NCI-H2196 treated with DMSO at 0.1 percent for 48 hours (cell line): ENCODE data around the gene PTCH1.

Source experiments
- DNase-seq: peaks from one replicate; lab custom pipeline; 2025; ENCODE audit not compliant: unreplicated experiment; lab: John Stamatoyannopoulos, UW

PTCH1 gene

GRCh38 chr9:95441081-95441480 is 75.7 kb downstream of the PTCH1 start:
- DNase-seq: no peak

DNA sequence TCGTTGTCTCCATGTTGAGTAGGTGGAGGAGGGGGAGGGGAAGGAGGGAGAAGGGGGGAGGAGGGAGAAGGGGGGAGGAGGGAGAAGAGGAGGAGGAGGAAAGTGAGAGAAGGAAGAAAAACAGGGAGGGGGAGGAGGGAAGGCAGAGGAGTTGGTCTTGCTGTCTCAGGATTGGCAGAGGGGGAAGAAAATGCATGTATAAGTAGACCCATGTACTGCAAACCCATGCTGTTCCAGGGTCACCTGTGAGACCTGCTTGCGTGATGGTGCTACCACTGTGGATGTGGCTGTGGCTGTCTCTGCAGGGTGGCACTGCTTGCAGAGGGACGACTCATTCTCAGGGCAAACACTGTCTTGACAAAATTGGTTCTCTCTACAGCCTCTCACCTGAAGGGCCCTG is 76.3 kb downstream of the PTCH1 start:
- no peak for DNase-seq

- no peak for DNase-seq
Measured at GRCh38 chr9:95438561-95439357, 78.0 kb downstream of the PTCH1 start.

DNA sequence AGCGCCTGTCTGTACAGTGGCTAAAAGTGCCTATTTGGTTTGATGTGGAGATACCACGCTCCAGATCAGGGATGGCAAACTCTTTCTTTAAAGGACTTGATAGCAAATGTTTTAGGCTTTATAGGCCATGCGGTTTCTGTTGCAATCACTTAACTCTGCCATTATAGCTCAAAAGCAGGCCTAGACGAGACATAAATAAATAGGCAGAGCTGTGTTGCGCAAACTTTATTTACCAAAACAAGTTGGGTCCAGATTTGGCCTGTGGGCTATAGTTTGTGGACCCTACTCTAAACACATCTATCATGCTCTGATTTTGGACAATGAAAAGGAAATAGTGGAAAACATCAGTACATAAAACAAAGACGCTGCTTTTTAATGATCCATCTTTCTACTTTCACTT is 79.2 kb downstream of the PTCH1 start:
- DNase-seq: no peak

DNA sequence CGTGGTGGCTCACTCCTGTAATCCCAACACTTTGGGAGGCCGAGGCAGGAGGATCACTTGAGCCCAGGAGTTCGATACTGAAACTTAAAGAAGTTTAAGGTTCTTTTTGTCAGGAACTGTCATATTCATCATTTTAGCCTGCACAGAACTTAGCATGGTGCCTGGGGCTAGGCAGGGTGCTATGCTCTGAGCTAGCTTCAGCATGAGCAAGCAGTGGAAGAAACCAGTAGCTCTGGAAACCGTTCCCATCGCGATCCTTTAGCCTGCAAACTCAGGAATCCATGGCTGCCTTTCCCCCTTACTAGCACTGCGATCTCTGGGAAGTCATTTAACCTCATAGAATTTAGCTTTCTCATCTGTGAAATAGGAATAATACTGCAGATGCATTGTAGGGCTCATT is 80.4 kb downstream of the PTCH1 start:
- no peak for DNase-seq

DNA sequence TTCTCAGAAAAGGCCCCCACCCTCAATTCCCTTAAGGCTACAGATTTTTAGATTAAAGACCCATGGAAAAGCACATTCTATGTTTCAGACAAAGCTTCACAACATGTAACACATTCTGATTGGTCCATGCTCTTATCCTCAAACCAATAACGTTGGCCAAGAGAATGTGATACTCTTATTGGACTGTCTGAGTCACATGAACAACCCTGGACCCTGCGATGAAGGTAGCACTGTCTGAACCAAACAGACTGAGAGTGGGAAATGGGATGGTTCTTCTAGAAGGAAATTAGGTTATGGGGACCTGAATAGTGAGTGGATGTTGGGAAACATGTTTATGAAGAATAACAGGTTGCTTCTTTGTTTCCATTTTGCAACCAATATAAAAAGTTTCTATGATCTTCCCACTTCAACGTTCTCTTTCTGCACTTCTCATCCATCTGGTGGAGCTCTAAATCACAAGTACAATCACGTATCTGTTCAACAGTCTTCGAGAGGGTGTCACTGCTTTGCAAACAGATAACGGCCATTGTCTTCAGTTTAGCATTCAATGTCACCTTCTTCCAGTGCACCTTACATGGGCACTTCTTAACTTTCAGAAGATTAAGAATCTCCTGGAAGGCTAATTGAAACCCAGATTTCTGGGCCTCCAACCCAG is 81.6 kb downstream of the PTCH1 start:
- no peak for DNase-seq

- DNase-seq: no peak
Measured at GRCh38 chr9:95434116-95435073, 82.4 kb downstream of the PTCH1 start.

- no peak for DNase-seq
Measured at GRCh38 chr9:95433096-95433819, 83.5 kb downstream of the PTCH1 start.

DNA sequence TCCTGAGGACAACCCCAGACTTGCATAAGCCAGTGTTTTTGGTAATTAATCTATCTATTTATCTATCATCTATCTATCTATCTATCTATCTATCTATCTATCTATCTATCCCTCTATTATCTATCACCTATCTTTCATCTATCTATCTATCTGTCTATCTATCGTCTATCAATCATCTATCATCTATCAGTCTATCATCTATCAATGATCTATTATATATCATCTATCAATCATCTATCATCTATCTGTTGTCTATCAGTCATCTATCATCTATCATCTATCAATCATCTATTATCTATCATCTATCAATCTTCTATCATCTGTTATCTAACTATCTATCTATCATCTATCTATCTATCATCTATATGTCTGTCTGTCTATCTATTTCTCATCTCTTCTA is 85.5 kb downstream of the PTCH1 start:
- no peak for DNase-seq

- no peak for DNase-seq
Measured at GRCh38 chr9:95429948-95430620, 86.7 kb downstream of the PTCH1 start.

GRCh38 chr9:95429096-95429495 is 87.7 kb downstream of the PTCH1 start:
- no peak for DNase-seq

- DNase-seq: peak; percentile 6
Measured at GRCh38 chr9:95425910-95426551, 90.7 kb downstream of the PTCH1 start.

GRCh38 chr9:95422650-95423049 is 94.1 kb downstream of the PTCH1 start:
- DNase-seq: no peak

- no peak for DNase-seq
Measured at GRCh38 chr9:95420518-95420917, 96.3 kb downstream of the PTCH1 start.

- DNase-seq: no peak
Measured at GRCh38 chr9:95419444-95419843, 97.3 kb downstream of the PTCH1 start.

GRCh38 chr9:95415158-95415557 is 101.6 kb downstream of the PTCH1 start:
- no peak for DNase-seq

DNA sequence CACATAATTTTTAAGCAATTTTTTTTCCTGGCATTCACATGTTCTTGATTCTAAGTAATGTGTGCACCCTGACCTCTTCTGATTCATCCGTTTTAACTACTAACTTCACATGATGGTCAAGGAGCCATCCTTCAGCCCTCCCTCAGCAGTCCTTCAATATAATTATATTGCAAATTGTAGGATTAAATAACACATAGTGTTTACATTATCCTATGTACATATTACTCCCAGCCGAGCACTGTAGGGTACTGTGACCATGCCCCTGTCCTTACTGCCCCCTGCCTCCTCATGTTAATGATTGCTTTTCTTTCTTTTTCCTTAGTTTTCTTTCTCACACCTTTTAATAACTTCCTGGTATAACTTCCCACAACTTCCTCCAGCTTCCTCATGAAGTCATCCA is 103.0 kb downstream of the PTCH1 start:
- no peak for DNase-seq

DNA sequence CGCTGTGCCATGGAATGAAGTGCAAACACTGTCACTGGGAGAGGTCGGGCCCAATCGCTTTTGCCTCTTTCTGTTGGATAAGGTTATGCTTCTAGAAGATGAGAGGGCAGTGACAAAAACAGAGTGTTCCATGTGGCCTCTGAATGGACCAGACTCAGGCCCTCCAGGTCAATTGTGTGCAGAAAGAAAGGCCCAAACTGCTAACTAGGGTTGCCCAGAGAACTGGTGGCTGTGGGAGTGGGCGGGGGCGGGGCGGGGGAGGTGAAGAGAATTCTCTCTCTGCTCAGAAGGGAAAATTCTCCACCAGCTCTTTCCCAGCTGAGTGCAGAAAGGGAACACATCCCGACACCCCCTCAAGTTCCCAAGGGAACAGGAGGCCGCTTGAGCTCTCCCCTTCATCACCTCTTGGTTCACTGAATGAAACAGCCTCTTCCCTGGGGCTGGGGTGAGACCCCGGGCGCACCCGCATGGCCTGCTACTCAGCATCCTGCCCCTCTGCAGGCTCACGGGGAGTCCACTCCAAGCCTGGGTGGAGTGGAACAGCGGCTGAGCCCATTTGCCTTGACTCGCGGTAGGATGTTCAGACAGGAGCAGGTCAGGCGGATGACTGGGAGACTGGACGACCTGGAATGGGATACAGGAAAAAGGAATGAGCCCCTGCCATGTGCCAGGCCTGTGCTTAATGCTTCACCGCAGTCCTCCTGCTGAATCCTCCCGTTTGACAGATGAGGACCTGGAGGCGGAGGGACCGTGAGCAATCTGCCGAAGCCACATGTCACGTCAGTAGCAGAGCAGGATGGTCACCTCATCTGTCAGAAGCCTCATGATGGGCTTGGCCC is 105.5 kb downstream of the PTCH1 start:
- DNase-seq: no peak
